PFSK-1 (cell line): ENCODE data around the gene CCN5.

Experiments
- POLR2AphosphoS5 ChIP-seq: IDR thresholded peaks from 2 replicates; pipeline ENCODE4 v1.6.1; 2012; ENCODE audit warnings: low read depth, mild to moderate bottlenecking, control low read depth, low read length, moderate library complexity
- REST ChIP-seq, 2 experiments: IDR thresholded peaks; 2 replicates each; pipeline versions ENCODE4 v1.6.1 to v1.8.0; 2011 to 2012; ENCODE audit warnings: low read depth in 2 of 2, low read length in 2 of 2, control low read depth in 1 of 2, inconsistent platforms in 1 of 2, mild to moderate bottlenecking in 1 of 2, moderate library complexity in 1 of 2; ENCODE audit not compliant: insufficient read depth in 1 of 2
- SIN3A ChIP-seq: IDR thresholded peaks from 2 replicates; pipeline ENCODE4 v1.6.1; 2012; ENCODE audit warnings: mild to moderate bottlenecking, low read length, moderate library complexity, borderline replicate concordance; ENCODE audit not compliant: insufficient read depth
- TAF1 ChIP-seq: IDR thresholded peaks from 2 replicates; pipeline ENCODE4 v1.6.1; 2012; ENCODE audit warnings: low read length, control low read depth, borderline replicate concordance; ENCODE audit not compliant: insufficient read depth

GRCh38 chr20:44698351-44698750 is 16.8 kb upstream of the CCN5 start:
- TF ChIP-seq TAF1: no peak
- TF ChIP-seq REST (IDR thresholded peaks at IDR 0.05; ENCODE audit: insufficient read depth in 1 of 2, low read depth in 2 of 2, low read length in 2 of 2): no peak
- no peak for TF ChIP-seq POLR2AphosphoS5
- no peak for TF ChIP-seq SIN3A
